Left cardiac atrium (tissue), 4 donors: ENCODE data around the gene MYRIP. TPM values are rescaled to one million over a fixed set of nuclear protein-coding genes. Genes with fewer than 3 reads are reported as not detected.
"Not testable (repeated sequence)": the region's sequence is repeated elsewhere in the genome, so short reads cannot be mapped to it uniquely, and the experiment has no call there.

Source experiments
- ATAC-seq, 2 donors: fragments of 200-7000 bp; cut with Tn5 transposase; one replicate each; pipeline ENCODE4 v1.9.1; 2020; ENCODE audit warnings: mild to moderate bottlenecking in 2 of 2, moderate library complexity in 2 of 2
- DNase-seq: peaks from one replicate; pipeline ENCODE4 v3.0.0-alpha.2; 2020
- intact Hi-C, 2 donors: fragments of 100-400 bp; cut with DNase I; formaldehyde crosslinking; loops; one replicate each; pipeline versions ENCODE4 v1.14.1 to v1.15.1; 2022 to 2023
- total RNA-seq, 2 donors: library from RNA; stranded (reverse); fragmentation: NEBNext Ultra II Directional; extraction: Animal tissue kit (Norgen Biotek cat#: 25700); gene quantifications; one replicate each; pipeline ENCODE4 v1.2.1, GENCODE V29; 2021
- donor health status: DM: no; HTN: yes; CAD: no.
- donor health status: DM: no; HTN: yes; CAD: no; lungs with severe emphysema.
- donor health status: DM: yes; HTN: yes; CAD: no.
- donor health status: Dilated cardiomyopathy.

The MYRIP gene
- total RNA-seq, 2 donors from 2014 or later = 2.3 to 6.8 TPM

DNA sequence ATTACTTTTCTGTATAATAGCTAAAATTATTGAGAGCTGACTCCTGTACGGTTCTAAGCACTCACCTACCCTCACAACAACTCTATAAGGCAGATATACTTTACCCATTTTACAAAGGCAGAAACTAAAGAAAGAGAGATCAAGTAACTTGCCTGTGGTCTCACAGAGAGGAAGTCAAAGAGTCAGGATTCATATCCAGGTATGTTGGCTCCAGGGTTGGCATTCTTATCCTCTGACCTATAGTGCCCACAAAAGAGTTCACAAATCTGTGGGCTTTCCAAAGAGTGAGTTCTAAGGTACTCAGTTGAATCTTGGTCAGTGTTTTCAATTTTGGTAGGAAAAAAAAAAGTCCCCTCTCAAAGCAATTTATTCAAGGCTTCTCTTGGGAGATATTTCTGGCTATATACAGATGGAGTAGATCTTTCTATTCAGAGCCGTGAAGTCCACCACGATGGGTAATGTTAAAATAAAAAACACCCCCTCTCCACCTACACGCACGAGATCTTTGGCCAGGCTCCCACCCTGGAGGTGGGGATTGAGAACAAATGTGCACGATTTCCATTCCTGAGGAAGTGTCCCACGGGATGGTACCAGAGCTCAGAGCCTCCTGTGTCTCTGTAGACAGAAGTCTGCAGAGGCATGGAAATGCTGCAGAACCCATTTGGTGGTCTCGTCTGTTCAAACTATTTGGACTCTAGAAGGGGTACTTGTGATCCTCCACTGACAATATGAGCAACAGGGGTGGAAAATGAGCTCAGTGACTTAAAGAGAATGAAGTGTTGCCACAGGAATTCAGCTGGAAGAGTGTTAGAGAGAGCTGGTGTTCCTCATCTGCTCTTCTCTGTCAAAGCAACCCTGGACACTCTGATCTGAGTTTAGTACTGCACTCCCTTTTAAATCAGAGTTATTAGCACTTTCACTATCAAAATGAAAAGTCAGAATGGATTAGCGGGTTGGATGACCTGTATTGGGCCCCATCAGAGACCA, 288.0 kb downstream of the MYRIP start:
- ATAC-seq (no peak), DNase-seq (no peak)
- intact Hi-C loops = no loop called here

DNA sequence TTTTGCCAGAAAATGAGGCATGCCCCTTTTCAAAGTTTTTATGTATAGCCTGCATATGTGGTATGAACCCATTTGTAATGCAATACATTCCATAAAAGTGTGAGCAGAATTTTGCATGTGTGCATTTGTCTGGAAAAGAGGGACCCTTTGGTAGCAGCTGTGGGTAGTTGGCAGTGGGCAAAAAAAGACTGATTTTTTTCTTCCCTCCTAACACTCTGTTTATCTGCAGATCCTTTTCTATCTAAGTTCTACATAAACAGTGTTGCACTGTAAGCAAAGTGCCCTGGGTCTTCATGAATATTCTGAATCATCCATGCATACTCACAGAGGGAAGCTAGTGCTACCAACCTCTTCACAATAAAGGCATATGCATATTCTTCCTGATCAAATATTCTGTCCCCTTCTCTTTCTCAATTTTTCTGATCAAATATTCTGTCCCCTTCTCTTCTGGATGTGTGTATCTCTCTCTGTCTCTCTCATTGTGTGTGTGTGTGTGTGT, 288.9 kb downstream of the MYRIP start:
- DNase-seq = no peak
- intact Hi-C loops = no loop called here

GRCh38 chr3:40099871-40100270, 290.5 kb downstream of the MYRIP start:
- no peak for ATAC-seq
- no peak for DNase-seq
- intact Hi-C loops = no loop called here

More for the DNA sequence above, 288.9 kb downstream of the MYRIP start:
- ATAC-seq = no peak

GRCh38 chr3:40102182-40102581, 292.8 kb downstream of the MYRIP start:
- DNase-seq (no peak), ATAC-seq (no peak)
- intact Hi-C loops = no loop called here

- intact Hi-C loops = no loop called here
- no peak for ATAC-seq
- no peak for DNase-seq
Measured at GRCh38 chr3:40103829-40104228, 294.4 kb downstream of the MYRIP start.

GRCh38 chr3:40104441-40104840, 295.0 kb downstream of the MYRIP start:
- intact Hi-C loops = no loop called here
- no peak for ATAC-seq
- no peak for DNase-seq

DNA sequence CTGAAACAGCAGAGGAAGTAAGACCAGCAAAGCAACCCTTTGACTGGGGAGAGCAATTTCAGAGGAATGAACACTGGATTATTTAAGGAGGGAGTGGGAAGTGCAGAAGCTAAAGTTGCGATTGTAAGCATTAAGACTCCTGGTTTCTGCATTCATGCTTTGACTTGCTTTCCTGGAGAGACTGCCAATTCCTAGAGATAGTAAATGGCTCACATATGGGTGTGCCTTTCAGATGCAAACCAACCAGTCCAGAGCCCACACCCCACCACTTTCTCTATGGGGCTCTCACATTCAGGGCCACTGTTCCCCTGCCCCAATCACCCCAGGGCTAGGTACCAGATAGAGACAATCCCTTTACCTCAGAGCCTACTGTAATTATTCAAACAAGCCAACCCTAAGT, 299.2 kb downstream of the MYRIP start:
- intact Hi-C loops = no loop called here
- DNase-seq = no peak
- ATAC-seq = no peak

DNA sequence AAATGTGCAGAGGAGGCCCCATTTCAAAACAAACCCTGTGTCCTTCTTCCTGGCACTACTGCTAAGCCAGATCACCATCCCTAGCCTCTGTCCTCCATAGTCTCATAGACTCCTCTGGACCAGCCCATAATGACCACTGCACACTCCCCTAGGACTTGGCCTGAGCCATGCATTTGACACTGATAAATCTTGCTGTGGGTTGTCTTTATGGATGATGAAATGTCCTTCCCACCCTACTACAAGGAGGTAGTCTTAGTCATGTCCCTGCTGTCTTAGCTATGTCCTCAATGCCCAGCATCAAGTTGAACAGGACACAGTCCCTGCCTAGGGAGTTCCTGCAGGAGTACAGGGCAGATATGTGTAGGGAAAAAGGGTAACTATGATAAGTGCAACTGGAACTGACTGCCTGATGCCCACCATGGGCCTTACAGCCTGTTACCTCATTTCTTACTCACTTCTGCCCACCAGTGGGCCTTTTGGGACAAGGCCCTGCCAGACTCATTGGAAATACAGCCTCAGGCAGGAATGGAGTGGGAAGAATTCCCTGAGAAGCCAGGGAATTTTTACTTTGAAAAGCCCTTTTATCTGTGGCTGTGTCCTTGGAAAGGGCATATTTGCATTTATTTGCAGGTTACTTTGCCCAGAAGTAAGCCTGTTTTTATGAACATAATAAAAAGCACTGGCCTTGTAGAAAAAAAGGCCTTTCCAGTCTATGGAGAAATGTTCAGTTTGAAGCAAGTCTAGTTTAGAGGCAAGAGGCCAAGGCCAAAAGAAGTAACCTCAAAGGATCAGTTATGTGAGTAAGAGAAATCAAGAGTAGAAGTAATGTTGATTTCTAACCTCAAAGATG, 300.5 kb downstream of the MYRIP start:
- no peak for DNase-seq
- no peak for ATAC-seq
- intact Hi-C loops = no loop called here

- DNase-seq = no peak
- intact Hi-C loops = no loop called here
- peak in 1 of 2 donors; percentile 23 for ATAC-seq
Measured at GRCh38 chr3:40116478-40117177, 307.2 kb downstream of the MYRIP start.

DNA sequence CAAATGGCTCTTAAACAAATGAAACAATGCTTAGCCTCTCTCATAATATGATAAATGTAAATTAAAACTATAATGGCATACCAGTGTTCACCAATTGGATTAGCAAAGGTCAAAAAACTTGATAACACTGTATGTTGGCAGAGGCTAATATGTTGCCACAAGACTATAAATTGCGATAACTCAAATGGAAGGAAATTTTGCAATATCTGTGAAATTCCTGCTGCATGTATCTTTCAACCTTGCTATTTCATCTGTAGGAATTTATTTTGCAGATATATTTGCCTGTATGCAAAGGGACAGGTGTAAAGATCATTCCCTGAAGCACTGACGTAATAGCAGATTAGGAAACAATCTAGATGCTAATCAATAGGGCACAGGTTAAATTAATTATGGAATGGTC, 308.7 kb downstream of the MYRIP start:
- intact Hi-C loops = no loop called here
- ATAC-seq = no peak
- DNase-seq = no peak

DNA sequence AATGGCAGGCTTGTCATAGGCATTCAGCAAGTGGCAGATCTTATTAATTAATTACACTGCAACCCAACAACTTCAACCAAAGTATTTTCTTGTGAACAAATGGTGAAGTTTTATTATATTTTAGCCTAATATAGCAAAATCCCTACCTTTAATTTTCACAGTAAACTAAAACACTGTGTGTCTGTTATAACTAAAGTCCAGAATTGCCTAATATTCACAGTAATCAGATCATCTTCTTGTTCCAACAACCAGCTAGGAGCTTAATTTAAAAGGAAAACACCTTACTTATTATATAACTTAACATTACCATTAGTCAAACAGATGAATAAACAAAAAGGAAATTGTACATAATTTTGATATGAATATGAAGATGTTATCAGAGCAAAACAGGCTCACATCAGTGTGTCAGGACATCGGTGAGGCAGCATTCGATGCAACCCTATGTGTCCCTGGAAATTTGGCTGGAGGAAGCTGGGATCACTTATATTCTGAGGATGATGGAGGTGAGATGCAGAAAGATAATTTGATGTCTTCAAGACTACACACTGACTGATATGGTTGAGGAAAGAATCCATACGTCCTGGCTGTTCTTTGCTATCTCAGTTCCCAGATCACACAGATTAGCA, 310.8 kb downstream of the MYRIP start:
- intact Hi-C loops = no loop called here
- no peak for DNase-seq
- ATAC-seq = no peak

DNA sequence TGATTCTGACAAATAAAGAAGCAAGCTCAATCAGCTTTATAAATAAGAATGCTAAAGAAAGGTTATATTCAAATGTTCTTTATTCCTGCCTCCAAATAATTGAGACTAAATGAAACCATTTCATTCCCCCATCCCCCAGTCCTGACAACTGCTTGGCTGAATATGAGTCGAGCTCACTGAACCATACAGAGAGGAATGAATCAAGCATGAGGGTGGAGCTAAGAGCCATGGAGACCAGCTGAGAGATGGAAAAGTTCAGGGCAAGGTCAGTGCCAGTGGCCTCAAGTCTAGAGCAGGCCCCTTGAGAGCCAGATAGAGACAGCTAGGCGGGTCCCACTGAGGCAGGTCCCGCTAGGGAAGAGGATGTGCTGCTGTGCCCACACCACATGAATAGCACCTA, 311.4 kb downstream of the MYRIP start:
- intact Hi-C loops = no loop called here
- ATAC-seq (peak in 1 of 2 donors; percentile 69), DNase-seq (no peak)

DNA sequence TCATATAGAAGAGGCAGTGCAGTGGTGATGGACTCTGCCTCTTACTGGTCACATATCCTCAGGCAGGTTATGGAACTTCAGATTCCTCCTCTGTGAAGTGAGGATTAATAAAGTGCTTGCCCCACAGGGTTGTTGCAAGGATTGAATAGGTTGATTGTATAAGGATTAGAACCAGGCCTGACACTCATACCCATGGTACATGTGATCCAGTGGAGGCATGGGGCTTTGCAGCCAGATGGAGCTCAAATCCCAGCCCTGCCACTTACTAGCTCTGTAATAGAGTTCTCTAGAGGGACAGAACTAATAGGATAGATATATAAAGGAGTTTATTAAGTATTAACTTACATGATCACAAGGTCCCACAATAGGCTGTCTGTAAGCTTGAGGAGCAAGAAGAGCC, 315.5 kb downstream of the MYRIP start:
- ATAC-seq (no peak), DNase-seq (no peak)
- intact Hi-C loops = no loop called here

DNA sequence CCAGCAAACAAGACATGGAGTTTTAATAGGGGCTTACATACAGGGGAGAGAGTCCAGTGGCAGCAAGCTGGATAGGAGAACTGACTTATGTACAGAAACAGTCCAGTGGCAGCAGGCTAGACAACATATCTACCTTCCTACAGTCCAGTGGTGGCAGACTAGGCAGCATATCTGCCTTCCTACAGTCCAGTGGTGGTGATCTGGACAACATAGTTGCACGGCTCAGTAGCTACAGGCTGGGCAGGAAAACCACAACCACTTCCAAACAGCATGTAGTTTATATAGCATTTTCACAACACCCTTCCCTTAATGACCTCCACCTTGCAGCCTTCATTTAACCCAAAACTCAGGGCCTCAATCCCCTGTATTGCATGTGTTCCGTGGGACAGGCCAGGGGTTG, 318.8 kb downstream of the MYRIP start:
- intact Hi-C loops = no loop called here
- no peak for DNase-seq
- ATAC-seq = no peak

DNA sequence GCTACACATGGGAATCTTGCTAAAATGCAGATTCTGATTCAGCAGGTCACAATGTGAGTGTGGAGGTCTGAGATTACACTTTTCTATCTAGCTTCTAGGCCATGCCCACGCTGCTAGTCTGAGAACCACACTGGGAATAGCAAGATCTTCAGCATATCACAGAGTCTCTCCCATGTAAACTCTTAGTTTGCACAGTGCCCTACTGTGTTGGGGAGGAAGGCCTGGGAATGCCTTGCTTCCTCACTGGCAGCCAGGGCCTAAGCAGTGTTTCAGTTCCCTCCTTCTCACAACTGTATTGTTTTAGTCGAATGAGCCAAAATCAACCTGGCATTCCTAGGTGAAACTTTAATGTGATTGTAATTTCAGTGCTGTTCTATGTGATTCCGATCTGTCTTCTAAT, 320.1 kb downstream of the MYRIP start:
- DNase-seq (no peak), ATAC-seq (no peak)
- intact Hi-C loops = no loop called here

- no peak for DNase-seq
- intact Hi-C loops = no loop called here
- ATAC-seq = no peak
Measured at GRCh38 chr3:40129981-40130380, 320.6 kb downstream of the MYRIP start.

- ATAC-seq (no peak), DNase-seq (no peak)
- intact Hi-C loops = no loop called here
Measured at GRCh38 chr3:40130721-40131120, 321.3 kb downstream of the MYRIP start.

DNA sequence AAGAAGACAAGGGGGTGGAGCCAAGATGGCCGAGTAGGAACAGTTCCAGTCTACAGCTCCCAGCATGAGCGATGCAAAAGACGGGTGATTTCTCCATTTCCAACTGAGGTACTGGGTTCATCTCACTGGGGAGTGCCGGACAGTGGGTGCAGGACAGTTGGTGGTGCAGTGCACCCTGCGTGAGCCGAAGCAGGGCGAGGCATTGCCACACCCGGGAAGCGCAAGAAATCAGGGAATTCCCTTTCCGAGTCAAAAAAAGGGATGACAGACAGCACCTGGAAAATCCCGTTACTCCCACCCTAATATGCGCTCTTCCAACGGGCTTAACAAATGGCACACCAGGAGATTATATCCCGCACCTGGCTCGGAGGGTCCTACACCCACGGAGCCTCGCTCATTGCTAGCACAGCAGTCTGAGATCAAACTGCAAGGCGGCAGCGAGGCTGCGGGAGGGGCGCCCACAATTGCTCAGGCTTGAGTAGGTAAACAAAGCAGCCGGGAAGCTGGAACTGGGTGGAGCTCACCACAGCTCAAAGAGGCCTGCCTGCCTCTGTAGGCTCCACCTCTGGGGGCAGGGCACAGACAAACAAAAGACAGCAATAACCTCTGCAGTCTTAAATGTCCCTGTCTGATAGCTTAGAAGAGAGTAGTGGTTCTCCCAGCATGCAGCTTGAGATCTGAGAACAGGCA, 324.6 kb downstream of the MYRIP start:
- intact Hi-C loops, ATAC-seq, DNase-seq: not testable (repeated sequence)
